GM18951 (cell line): Measurements from ENCODE around the gene HS6ST3.

Experiments used
- POLR2A ChIP-seq: IDR thresholded peaks from 4 replicates; pipeline ENCODE4 v1.6.1; 2011; ENCODE audit warnings: mild to moderate bottlenecking; ENCODE audit not compliant: insufficient read length, insufficient read depth; ENCODE audit errors: extremely low read depth
- in situ Hi-C: fragments of 300-500 bp; cut with MboI; formaldehyde crosslinking; loops from one replicate; pipeline ENCODE4 v1.12.0; 2022; ENCODE audit warnings: low sequenced_read_pairs, mixed read lengths, inconsistent platforms; ENCODE audit not compliant: unreplicated experiment

Gene HS6ST3

DNA sequence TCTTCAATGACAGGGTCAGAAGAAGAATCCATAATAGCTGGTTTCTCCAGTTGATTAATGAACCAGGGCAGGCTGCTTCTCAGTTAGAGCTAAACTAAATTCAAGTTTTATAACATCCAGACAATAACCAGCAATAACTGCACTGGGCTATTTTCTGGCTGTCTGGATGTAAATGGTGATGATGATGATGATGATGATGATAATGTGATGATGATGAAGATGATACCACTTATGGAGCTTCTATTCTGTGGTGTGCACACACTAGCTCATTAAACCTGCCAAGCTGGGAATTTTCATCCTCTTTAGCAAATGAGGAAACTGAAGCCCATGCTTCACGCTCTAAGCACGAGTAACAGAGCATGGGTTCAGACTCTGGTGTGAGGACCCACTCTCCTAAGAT is 772.2 kb downstream of the HS6ST3 start:
- no peak for TF ChIP-seq POLR2A
- in situ Hi-C loops: no loop called here

DNA sequence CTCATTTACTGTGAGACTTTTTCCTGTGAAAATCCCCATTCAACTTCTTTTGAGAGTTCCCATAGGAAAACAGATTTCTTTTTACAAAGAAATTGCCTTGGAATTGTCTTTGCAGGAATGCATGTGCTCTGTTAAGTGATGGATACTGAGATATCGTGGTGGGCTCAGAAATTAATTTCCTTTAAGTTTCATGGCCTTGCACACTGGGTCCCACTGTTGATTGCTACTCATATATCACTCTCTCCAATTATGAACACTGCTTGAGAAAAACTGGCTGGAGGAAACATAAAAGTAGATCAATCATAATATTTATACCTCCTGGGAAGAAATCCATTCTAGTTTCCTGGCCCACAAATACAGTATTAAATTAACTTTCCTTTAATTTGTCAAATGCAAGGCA is 773.1 kb downstream of the HS6ST3 start:
- in situ Hi-C loops: no loop called here
- no peak for TF ChIP-seq POLR2A

DNA sequence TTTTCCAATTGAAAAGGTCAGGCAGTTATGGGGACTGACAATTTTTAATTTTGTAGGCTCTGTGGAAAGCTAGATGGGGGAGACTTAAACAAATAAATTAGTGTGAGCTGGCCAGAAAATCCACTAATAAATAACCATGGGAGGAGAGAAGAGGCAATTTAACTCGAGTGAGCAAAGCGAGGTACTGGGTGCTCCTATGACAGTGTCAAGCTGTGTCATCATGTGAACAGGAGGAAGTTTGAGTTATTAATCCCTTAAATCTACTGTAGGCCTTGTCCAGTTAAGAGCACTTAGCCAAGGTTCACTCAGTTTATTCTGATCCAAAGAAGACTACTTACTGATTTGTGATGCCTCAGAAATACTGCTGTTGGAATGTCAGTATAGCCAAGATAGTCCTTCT is 781.6 kb downstream of the HS6ST3 start:
- in situ Hi-C loops: no loop called here
- TF ChIP-seq POLR2A: no peak

DNA sequence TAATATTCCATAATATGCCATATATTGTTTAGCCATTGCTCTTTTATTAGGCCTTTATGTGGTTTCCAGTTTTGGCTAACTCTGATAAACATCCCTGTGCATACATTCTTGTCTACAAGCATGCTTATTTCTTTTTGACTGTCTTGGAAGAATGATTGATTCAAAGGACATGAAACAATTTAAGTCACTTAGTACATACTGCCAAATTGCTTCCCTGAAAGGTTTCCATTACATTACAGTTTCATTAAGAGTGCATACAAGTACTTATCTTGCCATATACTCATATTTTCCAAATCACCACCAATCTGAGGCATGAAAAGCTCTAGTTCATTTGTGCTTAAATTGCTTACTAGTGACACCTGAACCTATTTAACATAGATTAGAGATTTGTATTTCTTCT is 790.5 kb downstream of the HS6ST3 start:
- TF ChIP-seq POLR2A: no peak
- in situ Hi-C loops: no loop called here
